Activated T-cell treated with anti-CD3 and anti-CD28 coated beads, Interleukin-2, amount 50 U/mL, for 24 hours (primary cell): ENCODE results near the gene PPP6R2.
A peak's percentile ranks its signal among the peaks of the same experiment; 100 is the strongest.
"Not testable (repeated sequence)": the region's sequence is repeated elsewhere in the genome, so short reads cannot be mapped to it uniquely, and the experiment has no call there.

Source experiments
- DNase-seq: peaks from one replicate; pipeline ENCODE4 v3.0.0-alpha.2; 2020
- H3K27ac Mint-ChIP-seq: 2 replicates; pipeline ENCODE4 v1.8.0; 2020; ENCODE audit warnings: mild to moderate bottlenecking, mixed read lengths
- H3K27me3 Mint-ChIP-seq: 2 replicates; pipeline ENCODE4 v1.8.0; 2020; ENCODE audit warnings: mixed read lengths
- H3K36me3 Mint-ChIP-seq: 2 replicates; pipeline ENCODE4 v1.8.0; 2020; ENCODE audit warnings: low read depth, mixed read lengths
- H3K4me1 Mint-ChIP-seq: 2 replicates; pipeline ENCODE4 v1.8.0; 2020; ENCODE audit warnings: low read depth, mixed read lengths
- H3K4me3 Mint-ChIP-seq: 2 replicates; pipeline ENCODE4 v1.8.0; 2020; ENCODE audit warnings: mild to moderate bottlenecking, moderate library complexity, mixed read lengths
- H3K9me3 Mint-ChIP-seq: 2 replicates; pipeline ENCODE4 v1.8.0; 2020; ENCODE audit warnings: mixed read lengths

PPP6R2 gene

DNA sequence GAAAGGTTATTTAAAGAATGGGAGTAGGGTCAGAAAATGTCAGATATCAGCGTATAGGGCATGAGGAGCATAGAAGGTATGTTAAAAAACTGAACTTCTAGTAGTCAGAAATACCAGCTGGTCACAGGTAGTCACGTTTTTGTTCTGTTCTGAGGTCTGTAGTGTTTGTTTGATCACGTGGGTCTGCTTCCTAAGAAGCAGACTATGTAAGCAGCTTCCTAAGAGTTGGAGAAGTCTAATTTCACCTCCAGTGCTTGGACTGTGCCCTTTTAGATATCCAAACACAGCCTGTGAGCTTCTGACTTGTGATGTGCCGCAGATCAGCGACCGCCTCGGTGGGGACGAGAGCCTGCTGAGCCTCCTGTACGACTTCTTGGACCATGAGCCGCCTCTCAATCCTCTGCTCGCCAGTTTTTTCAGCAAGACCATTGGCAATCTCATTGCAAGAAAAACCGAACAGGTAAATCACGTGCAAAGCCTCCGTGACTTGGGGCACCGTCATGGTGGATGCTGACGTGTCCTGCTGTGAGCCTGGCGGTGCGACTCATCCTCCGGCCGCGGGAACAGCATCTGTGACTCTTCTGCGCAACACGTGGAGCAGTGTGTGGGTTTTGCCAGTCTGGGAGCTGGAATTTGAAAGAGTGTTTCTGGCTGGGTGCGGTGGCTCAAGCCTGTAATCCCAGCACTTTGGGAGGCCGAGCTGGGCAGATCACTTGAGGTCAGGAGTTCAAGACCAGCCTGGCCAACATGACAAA lies 63.5 kb downstream of the PPP6R2 start:
- no peaks in the 10 kb centered on the region for H3K27me3 Mint-ChIP-seq
- no peak overlapping the region for H3K4me3 Mint-ChIP-seq
- no peaks in the 10 kb centered on the region for H3K9me3 Mint-ChIP-seq
- H3K27ac Mint-ChIP-seq = peak overlapping the region; percentile 32
- H3K4me1 Mint-ChIP-seq = peaks cover 5% of the 10 kb centered on the region
- H3K36me3 Mint-ChIP-seq = peaks cover 70% of the 10 kb centered on the region
- DNase-seq = no peak

DNA sequence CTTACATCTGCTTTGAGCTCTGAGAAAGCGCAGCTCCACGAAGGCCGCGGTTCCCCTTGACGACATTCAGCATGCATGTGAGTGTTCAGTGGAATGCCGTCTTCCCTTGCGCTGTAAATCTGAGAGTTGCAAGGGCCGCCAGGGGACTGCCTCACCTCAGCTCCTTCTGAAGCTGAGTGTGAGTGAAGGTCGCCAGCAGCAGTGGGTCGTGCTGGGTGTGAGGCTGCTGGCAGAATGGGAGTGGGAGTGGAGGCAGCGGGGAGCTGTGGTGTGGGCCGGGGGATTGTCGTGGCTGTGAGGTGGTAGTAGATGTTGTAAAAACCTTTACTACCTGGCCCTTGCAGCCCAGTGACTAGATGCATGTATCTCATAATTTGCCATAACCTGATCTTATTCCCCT lies 65.2 kb downstream of the PPP6R2 start:
- DNase-seq = no peak
- Mint-ChIP-seq H3K4me3 (no peak overlapping the region), H3K27ac (peak overlapping the region; percentile 34), H3K36me3 (peaks cover 54% of the 10 kb centered on the region), H3K4me1 (peaks cover under 1% of the 10 kb centered on the region), H3K27me3 (no peaks in the 10 kb centered on the region), H3K9me3 (no peaks in the 10 kb centered on the region)

DNA sequence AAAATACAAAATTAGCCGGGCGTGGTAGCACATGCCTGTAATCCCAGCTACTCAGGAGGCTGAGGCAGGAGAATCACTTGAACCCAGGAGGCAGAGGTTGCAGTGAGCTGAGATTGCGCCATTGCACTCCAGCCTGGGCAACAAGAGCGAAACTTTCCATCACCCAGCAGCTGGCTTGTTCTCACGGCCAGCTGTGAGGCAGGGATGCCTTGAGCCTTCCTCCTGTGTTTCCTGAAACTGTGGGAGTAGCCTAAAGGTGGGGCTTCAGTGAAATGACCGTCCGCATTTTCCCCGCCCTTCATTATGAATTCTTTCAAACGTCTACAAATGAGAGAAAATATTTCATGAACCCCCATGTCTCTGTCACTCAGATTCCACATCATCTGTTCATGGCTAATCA lies 65.8 kb downstream of the PPP6R2 start:
- H3K27ac Mint-ChIP-seq, DNase-seq, H3K4me1 Mint-ChIP-seq, H3K27me3 Mint-ChIP-seq, H3K9me3 Mint-ChIP-seq, H3K4me3 Mint-ChIP-seq: not testable (repeated sequence)
- peaks cover 56% of the 10 kb centered on the region for H3K36me3 Mint-ChIP-seq

DNA sequence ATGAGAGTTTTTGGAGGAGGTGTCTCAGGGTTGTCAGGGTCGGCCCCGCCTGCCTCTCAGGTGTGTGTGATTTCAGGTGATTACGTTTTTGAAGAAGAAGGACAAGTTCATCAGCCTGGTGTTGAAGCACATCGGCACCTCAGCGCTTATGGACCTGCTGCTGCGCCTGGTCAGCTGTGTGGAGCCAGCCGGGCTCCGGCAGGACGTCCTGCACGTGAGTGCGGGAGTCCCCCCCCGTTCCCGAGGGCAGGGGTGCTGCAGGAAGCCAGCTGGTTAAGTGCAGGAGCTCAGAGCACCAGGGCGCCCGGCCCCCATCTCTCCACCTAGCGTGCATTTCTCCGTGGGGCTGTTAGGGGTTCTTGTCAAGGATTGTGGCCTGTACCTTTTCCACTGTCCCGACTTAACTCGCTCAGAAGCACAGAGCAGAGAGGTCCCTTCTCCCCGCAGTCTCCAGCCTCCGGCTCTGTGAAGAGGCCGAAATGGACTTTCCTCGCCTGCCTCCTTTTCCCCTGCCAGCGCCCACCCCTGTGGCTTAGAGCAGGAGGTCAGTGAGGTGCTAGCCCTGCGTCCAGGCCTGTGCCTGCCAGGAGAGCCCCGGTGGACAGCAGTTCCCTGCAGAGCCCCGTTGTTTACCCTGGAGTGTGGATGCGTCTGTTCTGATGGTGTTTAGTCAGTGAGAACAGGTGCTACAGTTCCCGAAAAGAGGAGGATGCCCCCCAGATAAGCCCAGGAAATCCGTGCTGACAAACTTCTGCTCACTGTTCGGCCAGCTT lies 71.5 kb downstream of the PPP6R2 start:
- Mint-ChIP-seq H3K9me3 (no peaks in the 10 kb centered on the region), H3K4me3 (no peak overlapping the region), H3K4me1 (no peaks in the 10 kb centered on the region), H3K27me3 (no peaks in the 10 kb centered on the region), H3K36me3 (peaks cover 68% of the 10 kb centered on the region), H3K27ac (no peak overlapping the region)
- DNase-seq = no peak

DNA sequence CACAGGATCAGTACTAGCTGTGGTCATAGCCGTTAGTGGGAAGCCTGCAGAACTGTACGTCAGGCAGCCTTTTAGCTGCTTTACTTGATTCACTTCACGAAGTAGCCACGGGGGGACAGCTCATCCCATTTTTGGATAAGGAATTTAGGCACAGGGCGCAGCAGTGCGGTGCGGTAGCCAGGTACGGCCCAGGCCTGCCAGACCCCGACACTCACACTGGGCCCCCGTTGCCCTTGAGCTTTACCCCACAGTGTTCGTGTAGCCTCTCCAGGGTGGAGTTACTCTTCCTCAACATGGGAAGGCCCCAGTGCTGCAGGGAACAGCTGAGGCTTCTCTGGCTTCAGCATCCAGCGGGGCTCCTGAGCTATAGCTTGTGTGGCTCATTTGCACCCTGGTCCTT lies 72.3 kb downstream of the PPP6R2 start:
- no peaks in the 10 kb centered on the region for H3K9me3 Mint-ChIP-seq
- H3K27ac Mint-ChIP-seq = no peak overlapping the region
- no peak for DNase-seq
- H3K36me3 Mint-ChIP-seq = peaks cover 71% of the 10 kb centered on the region
- H3K4me1 Mint-ChIP-seq = no peaks in the 10 kb centered on the region
- H3K27me3 Mint-ChIP-seq = no peaks in the 10 kb centered on the region
- H3K4me3 Mint-ChIP-seq = no peak overlapping the region

DNA sequence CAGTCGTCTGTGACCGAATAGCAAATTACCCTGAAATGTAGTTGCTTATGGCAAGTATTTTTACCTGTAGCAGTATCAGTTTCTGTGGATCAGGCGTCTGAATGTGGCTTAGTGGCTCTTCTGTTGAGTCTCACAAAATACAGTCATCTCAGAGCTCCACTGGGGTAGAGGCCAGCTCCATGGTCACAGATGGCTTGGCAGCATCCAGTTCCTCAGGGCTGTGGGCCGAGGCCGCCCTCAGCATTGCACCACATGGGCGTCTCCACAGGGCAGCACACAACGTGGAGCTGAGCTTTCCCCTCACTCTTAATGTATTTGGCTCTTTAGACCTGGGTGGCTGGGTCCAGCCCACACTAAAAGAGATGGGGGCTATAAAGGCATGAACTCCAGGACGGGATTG lies 73.9 kb downstream of the PPP6R2 start:
- H3K4me1 Mint-ChIP-seq = no peaks in the 10 kb centered on the region
- no peak for DNase-seq
- no peaks in the 10 kb centered on the region for H3K27me3 Mint-ChIP-seq
- H3K9me3 Mint-ChIP-seq = no peaks in the 10 kb centered on the region
- H3K36me3 Mint-ChIP-seq = peaks cover 78% of the 10 kb centered on the region
- no peak overlapping the region for H3K27ac Mint-ChIP-seq
- no peak overlapping the region for H3K4me3 Mint-ChIP-seq

DNA sequence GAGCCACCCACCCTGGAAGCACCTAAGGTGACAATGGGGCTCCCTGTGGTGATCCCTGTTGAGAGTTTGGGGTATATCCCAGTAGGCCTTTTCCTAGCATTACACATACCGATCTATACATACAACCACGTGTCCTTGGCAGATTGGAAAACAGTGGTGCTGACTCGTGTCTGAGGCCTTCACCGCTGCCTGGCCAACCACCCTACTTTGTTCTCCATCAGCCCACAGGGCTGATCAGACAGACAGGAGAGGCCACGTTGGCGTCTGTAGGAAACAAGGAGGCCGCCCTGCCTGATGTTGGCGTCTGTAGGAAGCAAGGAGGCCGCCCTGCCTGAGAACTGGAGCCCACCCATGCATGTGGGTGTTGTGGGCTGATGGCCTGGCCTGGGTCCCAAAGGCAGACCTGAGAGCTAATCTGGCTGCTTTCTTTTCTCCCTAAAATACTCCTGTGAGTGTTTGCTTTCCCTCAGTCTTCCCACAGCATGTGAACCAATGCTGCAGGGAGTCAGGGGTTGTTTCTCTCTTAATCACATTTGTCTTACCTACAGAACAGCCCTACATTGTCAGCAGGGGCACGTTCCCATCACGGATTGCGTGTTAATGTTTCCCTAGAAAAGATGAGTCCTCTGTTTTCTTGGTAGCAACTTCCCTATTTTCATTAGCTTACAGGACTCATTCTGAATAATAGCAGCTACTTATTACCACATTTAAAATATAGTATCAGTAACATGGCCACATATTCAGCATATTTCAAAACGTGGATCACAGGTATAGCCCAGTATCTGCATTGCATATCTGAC lies 74.5 kb downstream of the PPP6R2 start:
- H3K4me1 Mint-ChIP-seq = no peaks in the 10 kb centered on the region
- no peaks in the 10 kb centered on the region for H3K9me3 Mint-ChIP-seq
- peak overlapping the region; percentile 37 for H3K27ac Mint-ChIP-seq
- H3K36me3 Mint-ChIP-seq = peaks cover 85% of the 10 kb centered on the region
- H3K27me3 Mint-ChIP-seq = no peaks in the 10 kb centered on the region
- DNase-seq = no peak
- no peak overlapping the region for H3K4me3 Mint-ChIP-seq

DNA sequence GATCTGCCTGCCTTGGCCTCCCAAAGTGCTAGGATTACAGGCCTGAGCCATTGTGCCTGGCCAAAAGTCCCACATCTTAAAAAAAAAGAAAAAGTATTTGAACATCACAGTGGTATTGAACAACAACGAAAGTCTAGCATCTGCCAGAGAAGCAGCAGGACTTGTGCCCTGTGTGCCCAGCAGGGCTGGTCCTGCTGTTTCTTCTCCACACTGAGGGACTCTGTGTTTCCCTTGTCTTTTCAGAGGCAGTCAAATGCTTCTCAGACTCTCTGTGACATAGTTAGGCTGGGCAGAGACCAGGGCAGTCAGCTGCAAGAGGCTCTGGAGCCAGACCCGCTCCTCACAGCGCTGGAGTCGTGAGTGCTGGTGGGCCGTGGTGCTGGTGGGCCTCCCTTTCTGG lies 75.5 kb downstream of the PPP6R2 start:
- H3K4me3 Mint-ChIP-seq = no peak overlapping the region
- H3K36me3 Mint-ChIP-seq = peaks cover 92% of the 10 kb centered on the region
- no peaks in the 10 kb centered on the region for H3K4me1 Mint-ChIP-seq
- no peak overlapping the region for H3K27ac Mint-ChIP-seq
- no peak for DNase-seq
- H3K27me3 Mint-ChIP-seq = no peaks in the 10 kb centered on the region
- no peaks in the 10 kb centered on the region for H3K9me3 Mint-ChIP-seq

DNA sequence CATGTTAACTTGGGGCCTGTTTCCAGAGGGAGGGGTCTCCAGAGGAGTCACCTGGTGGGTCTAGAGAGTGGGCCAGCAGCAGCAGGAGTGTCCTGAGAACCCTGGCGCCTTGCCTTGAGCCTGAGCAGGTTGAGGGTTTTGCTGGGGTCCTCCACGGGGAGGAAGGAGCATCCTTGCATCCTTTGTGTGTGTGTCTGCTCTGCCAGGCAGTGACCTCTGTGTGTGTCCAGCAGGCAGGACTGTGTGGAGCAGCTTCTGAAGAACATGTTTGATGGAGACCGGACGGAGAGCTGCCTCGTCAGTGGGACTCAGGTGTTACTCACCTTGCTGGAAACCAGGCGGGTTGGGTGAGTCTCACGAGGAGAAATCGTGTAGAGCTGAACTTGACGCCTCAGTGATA lies 76.0 kb downstream of the PPP6R2 start:
- H3K4me1 Mint-ChIP-seq = no peaks in the 10 kb centered on the region
- H3K27ac Mint-ChIP-seq = peak overlapping the region; percentile 52
- DNase-seq = no peak
- peaks cover 92% of the 10 kb centered on the region for H3K36me3 Mint-ChIP-seq
- H3K9me3 Mint-ChIP-seq = no peaks in the 10 kb centered on the region
- no peak overlapping the region for H3K4me3 Mint-ChIP-seq
- no peaks in the 10 kb centered on the region for H3K27me3 Mint-ChIP-seq

DNA sequence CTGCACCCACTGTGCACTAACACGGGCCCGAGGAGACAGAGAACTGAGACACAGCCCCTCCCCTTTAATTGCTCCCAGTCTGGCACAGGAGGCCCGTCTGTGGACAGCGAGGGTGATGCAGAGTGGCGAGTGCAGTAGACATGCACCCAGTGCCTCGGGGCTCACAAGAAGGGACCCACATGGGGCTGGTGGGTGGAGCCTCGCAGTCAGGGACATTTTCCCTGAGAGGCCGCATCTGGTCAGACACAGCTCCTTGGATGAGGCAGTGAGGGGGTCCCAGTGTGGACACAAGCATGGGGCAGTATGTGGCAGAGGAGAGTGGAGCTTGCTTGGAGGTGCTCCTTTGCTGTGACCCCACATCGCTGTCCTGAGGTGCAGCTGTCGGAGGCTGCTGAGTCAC lies 76.9 kb downstream of the PPP6R2 start:
- peaks cover 91% of the 10 kb centered on the region for H3K36me3 Mint-ChIP-seq

DNA sequence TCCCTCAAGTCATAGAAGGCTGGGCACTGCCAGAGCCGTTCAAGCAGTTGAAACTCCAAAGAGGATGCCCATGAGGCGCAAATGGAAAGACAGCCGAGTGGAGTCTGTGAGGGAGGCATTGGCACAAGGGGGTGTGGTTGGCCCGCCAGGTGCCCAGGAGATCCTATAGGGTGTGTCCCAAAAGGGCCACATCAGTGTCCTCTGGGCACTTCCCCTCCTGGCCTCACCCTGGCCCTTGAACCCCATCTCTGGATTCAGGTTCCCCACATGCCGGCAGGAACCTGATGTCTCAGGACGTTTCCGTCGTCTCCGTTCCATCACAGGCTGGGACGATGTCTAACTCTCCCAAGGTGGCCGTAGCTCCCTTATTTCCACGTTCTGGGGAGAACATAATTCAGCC lies 77.5 kb downstream of the PPP6R2 start:
- H3K36me3 Mint-ChIP-seq = peaks cover 91% of the 10 kb centered on the region

More for the DNA sequence above, 76.9 kb downstream of the PPP6R2 start:
- Mint-ChIP-seq H3K4me3 (no peak overlapping the region), H3K27ac (peak overlapping the region; percentile 24), H3K4me1 (no peaks in the 10 kb centered on the region), H3K9me3 (no peaks in the 10 kb centered on the region), H3K27me3 (no peaks in the 10 kb centered on the region)
- no peak for DNase-seq

DNA sequence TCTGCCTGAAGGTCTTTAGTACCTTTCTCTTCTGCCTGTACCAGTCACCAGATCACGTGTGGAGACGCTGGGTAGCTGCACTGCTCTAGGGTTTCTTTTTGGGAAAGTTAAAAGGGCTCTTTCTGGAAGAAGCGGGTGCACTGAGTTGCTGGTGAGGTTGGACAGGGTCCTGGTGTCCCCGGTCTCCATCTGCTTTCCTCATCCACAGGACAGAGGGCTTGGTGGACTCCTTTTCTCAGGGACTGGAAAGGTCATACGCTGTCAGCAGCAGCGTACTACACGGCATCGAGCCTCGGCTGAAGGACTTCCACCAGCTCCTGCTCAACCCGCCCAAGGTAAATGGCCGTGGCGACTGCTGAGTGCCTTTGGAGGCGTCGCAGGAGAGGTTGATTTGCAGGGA lies 78.9 kb downstream of the PPP6R2 start:
- Mint-ChIP-seq H3K4me3 (no peak overlapping the region), H3K36me3 (peaks cover 89% of the 10 kb centered on the region), H3K4me1 (peaks cover 1% of the 10 kb centered on the region), H3K27ac (peak overlapping the region; percentile 11), H3K27me3 (no peaks in the 10 kb centered on the region), H3K9me3 (no peaks in the 10 kb centered on the region)
- DNase-seq = no peak

More for the DNA sequence above, 77.5 kb downstream of the PPP6R2 start:
- no peak for DNase-seq
- no peak overlapping the region for H3K4me3 Mint-ChIP-seq
- no peaks in the 10 kb centered on the region for H3K27me3 Mint-ChIP-seq
- no peaks in the 10 kb centered on the region for H3K9me3 Mint-ChIP-seq
- H3K27ac Mint-ChIP-seq = peak overlapping the region; percentile 24
- peaks cover 1% of the 10 kb centered on the region for H3K4me1 Mint-ChIP-seq

DNA sequence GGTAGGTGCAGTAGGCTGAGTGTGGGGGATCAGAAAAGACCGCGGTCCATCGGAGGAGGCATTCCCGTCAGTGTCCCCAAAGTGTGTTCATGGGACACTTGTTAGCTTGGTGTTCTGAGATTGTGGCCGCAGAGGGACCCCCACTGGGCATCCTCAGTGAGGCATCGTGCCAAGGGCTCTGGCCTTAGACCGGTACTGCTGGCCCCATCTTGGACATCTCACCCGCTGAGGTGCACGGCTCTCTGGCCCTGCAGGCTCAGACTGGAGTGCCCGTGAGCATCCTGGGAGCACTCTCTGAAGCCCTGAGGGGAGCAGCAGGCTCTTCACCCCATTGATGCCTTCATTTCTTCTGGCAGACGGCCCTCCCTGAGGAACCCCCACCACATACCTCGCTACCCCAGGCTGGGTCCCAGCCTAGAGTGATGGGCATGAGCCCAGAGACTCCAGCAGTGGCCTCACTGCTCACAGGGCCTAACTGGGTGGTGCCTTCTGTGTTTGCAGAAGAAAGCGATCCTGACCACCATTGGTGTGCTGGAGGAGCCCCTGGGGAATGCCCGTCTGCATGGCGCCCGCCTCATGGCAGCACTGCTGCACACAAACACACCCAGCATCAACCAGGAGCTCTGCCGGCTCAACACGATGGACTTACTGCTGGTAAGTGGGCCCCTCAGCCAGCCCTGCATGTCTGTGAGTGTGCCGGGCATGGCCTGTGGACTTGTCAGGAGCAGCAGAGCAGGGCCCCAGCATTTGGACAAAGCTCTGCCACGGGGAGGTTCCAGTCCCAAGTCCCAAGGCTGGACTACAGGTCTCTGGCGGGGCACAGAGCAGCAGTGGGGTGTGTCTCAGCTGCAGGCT lies 80.1 kb downstream of the PPP6R2 start:
- H3K4me1 Mint-ChIP-seq = peaks cover 1% of the 10 kb centered on the region
- H3K27me3 Mint-ChIP-seq = no peaks in the 10 kb centered on the region
- no peaks in the 10 kb centered on the region for H3K9me3 Mint-ChIP-seq
- H3K27ac Mint-ChIP-seq = no peak overlapping the region
- no peak overlapping the region for H3K4me3 Mint-ChIP-seq
- DNase-seq = no peak
- H3K36me3 Mint-ChIP-seq = peaks cover 85% of the 10 kb centered on the region

DNA sequence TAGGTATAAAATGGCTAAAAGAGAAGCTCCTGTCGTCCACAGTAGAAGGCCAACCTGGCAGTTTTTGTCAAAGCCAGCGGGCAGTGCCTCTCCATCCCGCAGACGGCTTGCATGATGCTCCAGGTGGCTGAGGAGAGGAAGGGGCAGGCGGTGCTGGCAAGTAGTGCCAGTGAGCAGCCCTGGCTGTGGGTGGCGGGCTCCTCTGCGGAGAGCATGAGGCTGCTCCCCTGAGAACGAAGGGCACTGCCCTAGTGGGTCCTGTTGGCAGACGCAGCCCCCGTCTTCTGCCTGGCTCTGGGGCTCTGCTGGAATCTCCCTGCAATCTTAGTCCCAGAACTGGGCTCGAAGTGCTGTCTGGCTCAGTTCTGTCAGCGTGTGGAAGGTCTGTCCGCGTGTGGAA lies 80.8 kb downstream of the PPP6R2 start:
- Mint-ChIP-seq H3K27ac (no peak overlapping the region), H3K27me3 (no peaks in the 10 kb centered on the region), H3K9me3 (no peaks in the 10 kb centered on the region), H3K36me3 (peaks cover 86% of the 10 kb centered on the region), H3K4me1 (peaks cover 1% of the 10 kb centered on the region), H3K4me3 (no peak overlapping the region)
- no peak for DNase-seq
